ENCODE measurements around the gene GAS5. TPM values are rescaled to one million over a fixed set of nuclear protein-coding genes. Genes with fewer than 3 reads are reported as not detected.

GAS5 gene
- total and polyA plus RNA-seq, 2 experiments from 2014 or later, result 979 to 992 TPM

- no peak overlapping the region for H3K4me3 ChIP-seq
- Mint-ChIP-seq H3K9me3 (no peaks in the 10 kb centered on the region), H3K36me3 (ENCODE audit: low read depth) (no peaks in the 10 kb centered on the region), H3K27me3 (ENCODE audit: insufficient read depth, low read depth, poor library complexity) (peaks cover 2% of the 10 kb centered on the region), H3K4me3 (no peak overlapping the region), H3K27ac (no peak overlapping the region), H3K4me1 (no peaks in the 10 kb centered on the region; the same call in 2 of the 3 replicates)
- H3F3A ChIP-seq (replicated peaks; ENCODE audit: low read depth), result no peaks in the 10 kb centered on the region
- no peak overlapping the region for H3K4me2 ChIP-seq
- no peak overlapping the region for H2AFZ ChIP-seq
- no peaks in the 10 kb centered on the region for H3K36me3 ChIP-seq (ENCODE audit: insufficient read depth)
- no peak overlapping the region for H3K27ac ChIP-seq (ENCODE audit: low read depth)
- H3K4me1 ChIP-seq (ENCODE audit: insufficient read depth), result no peaks in the 10 kb centered on the region
- H3K27me3 ChIP-seq (ENCODE audit: insufficient read depth), result no peaks in the 10 kb centered on the region
- ATAC-seq, result no peak
- no peaks in the 10 kb centered on the region for H4K20me1 ChIP-seq (replicated peaks; ENCODE audit: insufficient read depth)
- TF ChIP-seq NANOG (IDR thresholded peaks at IDR 0.05; ENCODE audit: borderline replicate concordance) (no peak), JUNB (IDR thresholded peaks at IDR 0.05; ENCODE audit: unreplicated experiment) (no peak), EZH2 (IDR thresholded peaks at IDR 0.05; ENCODE audit: low read depth, unreplicated experiment) (no peak), ZNF331 (CRISPR knock-in tag; IDR thresholded peaks at IDR 0.05; ENCODE audit: low read depth) (no peak), REST (IDR thresholded peaks at IDR 0.05; ENCODE audit: unreplicated experiment) (no peak), EZH2phosphoT487 (IDR thresholded peaks at IDR 0.05; ENCODE audit: unreplicated experiment) (no peak), ZNF114 (CRISPR knock-in tag; IDR thresholded peaks at IDR 0.05) (no peak), POLR2AphosphoS5 (IDR thresholded peaks at IDR 0.05; ENCODE audit: low read depth) (no peak), ETS1 (IDR thresholded peaks at IDR 0.05) (no peak), CREB1 (CRISPR knock-in tag; IDR thresholded peaks at IDR 0.05; ENCODE audit: low read depth) (no peak), STAT1 (IDR thresholded peaks at IDR 0.05; ENCODE audit: unreplicated experiment) (no peak)
- TF ChIP-seq, protein P1, sequence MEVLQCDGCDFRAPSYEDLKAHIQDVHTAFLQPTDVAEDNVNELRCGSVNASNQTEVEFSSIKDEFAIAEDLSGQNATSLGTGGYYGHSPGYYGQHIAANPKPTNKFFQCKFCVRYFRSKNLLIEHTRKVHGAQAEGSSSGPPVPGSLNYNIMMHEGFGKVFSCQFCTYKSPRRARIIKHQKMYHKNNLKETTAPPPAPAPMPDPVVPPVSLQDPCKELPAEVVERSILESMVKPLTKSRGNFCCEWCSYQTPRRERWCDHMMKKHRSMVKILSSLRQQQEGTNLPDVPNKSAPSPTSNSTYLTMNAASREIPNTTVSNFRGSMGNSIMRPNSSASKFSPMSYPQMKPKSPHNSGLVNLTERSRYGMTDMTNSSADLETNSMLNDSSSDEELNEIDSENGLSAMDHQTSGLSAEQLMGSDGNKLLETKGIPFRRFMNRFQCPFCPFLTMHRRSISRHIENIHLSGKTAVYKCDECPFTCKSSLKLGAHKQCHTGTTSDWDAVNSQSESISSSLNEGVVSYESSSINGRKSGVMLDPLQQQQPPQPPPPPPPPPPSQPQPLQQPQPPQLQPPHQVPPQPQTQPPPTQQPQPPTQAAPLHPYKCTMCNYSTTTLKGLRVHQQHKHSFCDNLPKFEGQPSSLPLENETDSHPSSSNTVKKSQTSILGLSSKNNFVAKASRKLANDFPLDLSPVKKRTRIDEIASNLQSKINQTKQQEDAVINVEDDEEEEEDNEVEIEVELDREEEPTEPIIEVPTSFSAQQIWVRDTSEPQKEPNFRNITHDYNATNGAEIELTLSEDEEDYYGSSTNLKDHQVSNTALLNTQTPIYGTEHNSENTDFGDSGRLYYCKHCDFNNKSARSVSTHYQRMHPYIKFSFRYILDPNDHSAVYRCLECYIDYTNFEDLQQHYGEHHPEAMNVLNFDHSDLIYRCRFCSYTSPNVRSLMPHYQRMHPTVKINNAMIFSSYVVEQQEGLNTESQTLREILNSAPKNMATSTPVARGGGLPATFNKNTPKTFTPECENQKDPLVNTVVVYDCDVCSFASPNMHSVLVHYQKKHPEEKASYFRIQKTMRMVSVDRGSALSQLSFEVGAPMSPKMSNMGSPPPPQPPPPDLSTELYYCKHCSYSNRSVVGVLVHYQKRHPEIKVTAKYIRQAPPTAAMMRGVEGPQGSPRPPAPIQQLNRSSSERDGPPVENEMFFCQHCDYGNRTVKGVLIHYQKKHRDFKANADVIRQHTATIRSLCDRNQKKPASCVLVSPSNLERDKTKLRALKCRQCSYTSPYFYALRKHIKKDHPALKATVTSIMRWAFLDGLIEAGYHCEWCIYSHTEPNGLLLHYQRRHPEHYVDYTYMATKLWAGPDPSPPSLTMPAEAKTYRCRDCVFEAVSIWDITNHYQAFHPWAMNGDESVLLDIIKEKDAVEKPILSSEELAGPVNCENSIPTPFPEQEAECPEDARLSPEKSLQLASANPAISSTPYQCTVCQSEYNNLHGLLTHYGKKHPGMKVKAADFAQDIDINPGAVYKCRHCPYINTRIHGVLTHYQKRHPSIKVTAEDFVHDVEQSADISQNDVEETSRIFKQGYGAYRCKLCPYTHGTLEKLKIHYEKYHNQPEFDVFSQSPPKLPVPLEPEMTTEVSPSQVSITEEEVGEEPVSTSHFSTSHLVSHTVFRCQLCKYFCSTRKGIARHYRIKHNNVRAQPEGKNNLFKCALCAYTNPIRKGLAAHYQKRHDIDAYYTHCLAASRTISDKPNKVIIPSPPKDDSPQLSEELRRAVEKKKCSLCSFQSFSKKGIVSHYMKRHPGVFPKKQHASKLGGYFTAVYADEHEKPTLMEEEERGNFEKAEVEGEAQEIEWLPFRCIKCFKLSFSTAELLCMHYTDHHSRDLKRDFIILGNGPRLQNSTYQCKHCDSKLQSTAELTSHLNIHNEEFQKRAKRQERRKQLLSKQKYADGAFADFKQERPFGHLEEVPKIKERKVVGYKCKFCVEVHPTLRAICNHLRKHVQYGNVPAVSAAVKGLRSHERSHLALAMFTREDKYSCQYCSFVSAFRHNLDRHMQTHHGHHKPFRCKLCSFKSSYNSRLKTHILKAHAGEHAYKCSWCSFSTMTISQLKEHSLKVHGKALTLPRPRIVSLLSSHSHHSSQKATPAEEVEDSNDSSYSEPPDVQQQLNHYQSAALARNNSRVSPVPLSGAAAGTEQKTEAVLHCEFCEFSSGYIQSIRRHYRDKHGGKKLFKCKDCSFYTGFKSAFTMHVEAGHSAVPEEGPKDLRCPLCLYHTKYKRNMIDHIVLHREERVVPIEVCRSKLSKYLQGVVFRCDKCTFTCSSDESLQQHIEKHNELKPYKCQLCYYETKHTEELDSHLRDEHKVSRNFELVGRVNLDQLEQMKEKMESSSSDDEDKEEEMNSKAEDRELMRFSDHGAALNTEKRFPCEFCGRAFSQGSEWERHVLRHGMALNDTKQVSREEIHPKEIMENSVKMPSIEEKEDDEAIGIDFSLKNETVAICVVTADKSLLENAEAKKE (CRISPR knock-in tag; IDR thresholded peaks at IDR 0.05), result no peak
- TF ChIP-seq, protein P2, sequence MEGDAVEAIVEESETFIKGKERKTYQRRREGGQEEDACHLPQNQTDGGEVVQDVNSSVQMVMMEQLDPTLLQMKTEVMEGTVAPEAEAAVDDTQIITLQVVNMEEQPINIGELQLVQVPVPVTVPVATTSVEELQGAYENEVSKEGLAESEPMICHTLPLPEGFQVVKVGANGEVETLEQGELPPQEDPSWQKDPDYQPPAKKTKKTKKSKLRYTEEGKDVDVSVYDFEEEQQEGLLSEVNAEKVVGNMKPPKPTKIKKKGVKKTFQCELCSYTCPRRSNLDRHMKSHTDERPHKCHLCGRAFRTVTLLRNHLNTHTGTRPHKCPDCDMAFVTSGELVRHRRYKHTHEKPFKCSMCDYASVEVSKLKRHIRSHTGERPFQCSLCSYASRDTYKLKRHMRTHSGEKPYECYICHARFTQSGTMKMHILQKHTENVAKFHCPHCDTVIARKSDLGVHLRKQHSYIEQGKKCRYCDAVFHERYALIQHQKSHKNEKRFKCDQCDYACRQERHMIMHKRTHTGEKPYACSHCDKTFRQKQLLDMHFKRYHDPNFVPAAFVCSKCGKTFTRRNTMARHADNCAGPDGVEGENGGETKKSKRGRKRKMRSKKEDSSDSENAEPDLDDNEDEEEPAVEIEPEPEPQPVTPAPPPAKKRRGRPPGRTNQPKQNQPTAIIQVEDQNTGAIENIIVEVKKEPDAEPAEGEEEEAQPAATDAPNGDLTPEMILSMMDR (conservative IDR thresholded peaks at IDR 0.05; ENCODE audit: low read depth in 2 of 2), result no peak
- DNase-seq (ENCODE audit: low spot score), result no peak
- no peaks in the 10 kb centered on the region for H3K79me2 ChIP-seq (replicated peaks; ENCODE audit: insufficient read depth)
- H3K9me2 ChIP-seq (ENCODE audit: insufficient read depth), result peaks cover 12% of the 10 kb centered on the region; the same call in 1 of the 2 replicates
Measured at GRCh38 chr1:173916667-173917066, 48.9 kb upstream of the GAS5 start.
